H1 (cell line): ENCODE data around the gene DGCR6L. TPM values are rescaled to one million over a fixed set of nuclear protein-coding genes. Genes with fewer than 3 reads are reported as not detected.

ENCODE experiments used
- CTCF ChIA-PET: fragments of 300-600 bp; sonication (Branson Sonifier 250); formaldehyde crosslinking; loops from one replicate; lab custom pipeline; 2021; ENCODE audit not compliant: partially characterized antibody; lab: Charles Lee
- POLR2A ChIA-PET: fragments of 300-600 bp; sonication (Branson Sonifier 250); formaldehyde crosslinking; loops from one replicate; lab custom pipeline; 2021; ENCODE audit warnings: inconsistent platforms; ENCODE audit not compliant: partially characterized antibody; lab: Charles Lee
- DNase-seq, 2 experiments: peaks; one replicate each; pipeline versions ENCODE4 v3.0.0 to v3.0.0-alpha.2; 2010 to 2022; ENCODE audit warnings: low spot score in 2 of 2, low read depth in 1 of 2, mixed read lengths in 1 of 2
- FAIRE-seq: peaks from 2 replicates; lab custom pipeline; 2011; peaks lifted over from hg19 to GRCh38; lab: Jason Lieb, UNC
- H2AFZ ChIP-seq: 2 replicates; pipeline ENCODE4 v1.8.1; 2012; ENCODE audit warnings: low read length, inconsistent platforms
- H2AK5ac ChIP-seq: 2 replicates; pipeline ENCODE4 v1.6.1; 2013; ENCODE audit warnings: low read depth, low read length
- H2BK120ac ChIP-seq: replicated peaks from 2 replicates; pipeline ENCODE3; 2013; ENCODE audit warnings: low read depth, low read length, inconsistent platforms
- H2BK12ac ChIP-seq: 2 replicates; pipeline ENCODE4 v1.6.1; 2013; ENCODE audit warnings: low read depth, low read length
- H2BK15ac ChIP-seq: 2 replicates; pipeline ENCODE4 v1.6.1; 2013; ENCODE audit warnings: low read length
- H2BK20ac ChIP-seq: 2 replicates; pipeline ENCODE4 v1.6.1; 2013; ENCODE audit warnings: low read length
- H2BK5ac ChIP-seq: 2 replicates; pipeline ENCODE4 v1.6.1; 2013; ENCODE audit warnings: low read depth, low read length
- H3K14ac ChIP-seq: 2 replicates; pipeline ENCODE4 v1.6.1; 2013; ENCODE audit warnings: inconsistent platforms; ENCODE audit not compliant: insufficient read length
- H3K18ac ChIP-seq: 2 replicates; pipeline ENCODE4 v1.6.1; 2013; ENCODE audit warnings: low read length; ENCODE audit errors: extremely low read depth
- H3K23ac ChIP-seq: 2 replicates; pipeline ENCODE4 v1.6.1; 2013; ENCODE audit warnings: inconsistent platforms; ENCODE audit not compliant: insufficient read length
- H3K23me2 ChIP-seq: 2 replicates; pipeline ENCODE4 v1.6.1; 2013; ENCODE audit warnings: low read depth, low read length
- H3K27ac ChIP-seq: 2 replicates; pipeline ENCODE4 v1.6.1; 2011; ENCODE audit warnings: low read depth, low read length, inconsistent platforms
- H3K27me3 ChIP-seq, 4 experiments: replicated peaks in 1 of 4; 1 replicate in 1 of 4; 2 replicates in 3 of 4; pipeline versions ENCODE4 v1.6.1 to v1.8.1; 2011 to 2013; ENCODE audit warnings: low read length in 3 of 4, mild to moderate bottlenecking in 3 of 4, inconsistent platforms in 2 of 4, mixed read lengths in 2 of 4, moderate library complexity in 1 of 4; ENCODE audit not compliant: control insufficient read depth in 3 of 4, insufficient read depth in 3 of 4; ENCODE audit errors: extremely low read depth in 1 of 4
- H3K36me3 ChIP-seq, 4 experiments: 2 replicates each; pipeline versions ENCODE4 v1.6.1 to v1.8.1; 2011 to 2013; ENCODE audit warnings: mild to moderate bottlenecking in 4 of 4, low read length in 3 of 4, moderate library complexity in 2 of 4, control low read depth in 1 of 4, inconsistent platforms in 1 of 4; ENCODE audit not compliant: insufficient read depth in 4 of 4, control insufficient read depth in 2 of 4
- H3K4ac ChIP-seq: replicated peaks from 2 replicates; pipeline ENCODE3; 2013; ENCODE audit warnings: low read length, low read depth, mixed read lengths, inconsistent platforms; ENCODE audit not compliant: insufficient read length
- H3K4me1 ChIP-seq, 4 experiments: replicated peaks in 1 of 4; 1 replicate in 1 of 4; 2 replicates in 3 of 4; pipeline versions ENCODE4 v1.6.1 to v1.8.1; 2011 to 2013; ENCODE audit warnings: low read length in 3 of 4, inconsistent platforms in 2 of 4, mixed read lengths in 1 of 4; ENCODE audit not compliant: insufficient read depth in 4 of 4, control insufficient read depth in 3 of 4
- H3K4me2 ChIP-seq, 2 experiments: 2 replicates each; pipeline versions ENCODE4 v1.6.1 to v1.8.1; 2011 to 2013; ENCODE audit warnings: low read depth in 2 of 2, low read length in 2 of 2, control low read depth in 1 of 2, inconsistent platforms in 1 of 2, mild to moderate bottlenecking in 1 of 2; ENCODE audit not compliant: insufficient read depth in 1 of 2
- H3K4me3 ChIP-seq, 4 experiments: fragments of 200-600, 300-600 bp in 1 of 4; sonication (generic), shearing (Covaris generic), sonication (Bioruptor Twin) in 1 of 4; 2 replicates each; pipeline versions ENCODE4 v1.5.1 to v1.8.1; 2011 to 2016; ENCODE audit warnings: low read length in 4 of 4, low read depth in 3 of 4, control low read depth in 2 of 4, inconsistent platforms in 2 of 4, mild to moderate bottlenecking in 2 of 4, mixed read lengths in 1 of 4, moderate library complexity in 1 of 4; ENCODE audit not compliant: insufficient read depth in 2 of 4; ENCODE audit errors: extremely low read depth in 1 of 4
- H3K56ac ChIP-seq: replicated peaks from 2 replicates; pipeline ENCODE3; 2013; ENCODE audit warnings: low read depth, mild to moderate bottlenecking, mixed read lengths, low read length, inconsistent platforms; ENCODE audit not compliant: insufficient read length
- H3K79me1 ChIP-seq: 2 replicates; pipeline ENCODE4 v1.6.1; 2013; ENCODE audit warnings: low read depth, low read length, control low read depth
- H3K79me2 ChIP-seq, 2 experiments: 2 replicates each; pipeline versions ENCODE4 v1.6.1 to v1.8.1; 2012 to 2013; ENCODE audit warnings: low read length in 2 of 2, mild to moderate bottlenecking in 2 of 2, inconsistent platforms in 1 of 2; ENCODE audit not compliant: insufficient read depth in 2 of 2, control insufficient read depth in 1 of 2
- H3K9ac ChIP-seq, 4 experiments: replicated peaks in 1 of 4; 1 replicate in 1 of 4; 2 replicates in 3 of 4; pipeline versions ENCODE4 v1.6.1 to v1.8.1; 2011 to 2013; ENCODE audit warnings: low read depth in 3 of 4, low read length in 3 of 4, control low read depth in 2 of 4, mild to moderate bottlenecking in 2 of 4, moderate library complexity in 2 of 4, inconsistent platforms in 1 of 4; ENCODE audit errors: extremely low read depth in 1 of 4
- H3K9me3 ChIP-seq, 2 experiments: 2 replicates each; pipeline versions ENCODE4 v1.6.1 to v1.8.1; 2012 to 2013; ENCODE audit warnings: mild to moderate bottlenecking in 2 of 2, moderate library complexity in 2 of 2, control low read depth in 1 of 2, inconsistent platforms in 1 of 2, low read depth in 1 of 2, low read length in 1 of 2, mixed read lengths in 1 of 2; ENCODE audit not compliant: insufficient read depth in 2 of 2
- H4K20me1 ChIP-seq, 2 experiments: replicated peaks in 1 of 2; 2 replicates each; pipeline versions ENCODE3 to v1.8.1; 2011 to 2013; ENCODE audit warnings: inconsistent platforms in 2 of 2, low read length in 2 of 2, mild to moderate bottlenecking in 1 of 2; ENCODE audit not compliant: insufficient read depth in 2 of 2, control insufficient read depth in 1 of 2
- H4K5ac ChIP-seq: 2 replicates; pipeline ENCODE4 v1.6.1; 2013; ENCODE audit warnings: low read length, low read depth, mixed read lengths, inconsistent platforms; ENCODE audit not compliant: insufficient read length
- H4K8ac ChIP-seq: 2 replicates; pipeline ENCODE4 v1.8.0; 2013; ENCODE audit warnings: mild to moderate bottlenecking, moderate library complexity, low read length, inconsistent platforms; ENCODE audit not compliant: insufficient read depth; ENCODE audit errors: extremely low read depth
- H4K91ac ChIP-seq: replicated peaks from 2 replicates; pipeline ENCODE3; 2013; ENCODE audit warnings: low read length, mixed read lengths, inconsistent platforms; ENCODE audit not compliant: insufficient read length
- ASH2L ChIP-seq: fragments of 200-600, 300-600 bp; sonication (generic); IDR thresholded peaks from one replicate; pipeline ENCODE4 v1.7.1; 2017; ENCODE audit warnings: low read length
- CHD2 ChIP-seq: IDR thresholded peaks from 2 replicates; pipeline ENCODE4 v1.6.1; 2012; ENCODE audit warnings: low read length, improper control_type of control experiment
- HDAC6 ChIP-seq: IDR thresholded peaks from one replicate; pipeline ENCODE4 v1.7.1; 2012; ENCODE audit warnings: low read depth, mild to moderate bottlenecking, inconsistent platforms, low read length, moderate library complexity
- KDM5A ChIP-seq: fragments of 200-600 bp; IDR thresholded peaks from 2 replicates; pipeline ENCODE4 v1.7.1; 2012; ENCODE audit warnings: mild to moderate bottlenecking, low read length, inconsistent platforms, mixed read lengths
- PHF8 ChIP-seq: fragments of 200-600 bp; sonication (generic); conservative IDR thresholded peaks from 2 replicates; pipeline ENCODE4 v1.7.1; 2012; ENCODE audit warnings: low read depth, mild to moderate bottlenecking, inconsistent platforms, low read length, moderate library complexity
- RNF2 ChIP-seq: fragments of 200-900, 300-1000 bp; sonication (generic); IDR thresholded peaks from 2 replicates; pipeline ENCODE4 v1.7.1; 2016; ENCODE audit warnings: borderline replicate concordance, low read depth, mild to moderate bottlenecking, antibody characterized with exemption, low read length; ENCODE audit not compliant: poor library complexity, severe bottlenecking; ENCODE audit errors: missing control alignments
- SIN3A ChIP-seq, 2 experiments: IDR thresholded peaks in 1 of 2; conservative IDR thresholded peaks in 1 of 2; 2 replicates each; pipeline ENCODE4 v1.6.1; 2011 to 2012; ENCODE audit warnings: low read length in 2 of 2, improper control_type of control experiment in 1 of 2, low read depth in 1 of 2, mild to moderate bottlenecking in 1 of 2
- SIX5 ChIP-seq: IDR thresholded peaks from 2 replicates; pipeline ENCODE4 v1.6.1; 2011; ENCODE audit warnings: mild to moderate bottlenecking, low read depth, low read length
- TAF1 ChIP-seq: IDR thresholded peaks from 2 replicates; pipeline ENCODE4 v1.6.1; 2011; ENCODE audit warnings: mild to moderate bottlenecking, low read depth, low read length
- TCF12 ChIP-seq: IDR thresholded peaks from 2 replicates; pipeline ENCODE4 v1.6.1; 2011; ENCODE audit warnings: low read depth, mild to moderate bottlenecking, low read length
- ZNF274 ChIP-seq: IDR thresholded peaks from 2 replicates; pipeline ENCODE4 v1.7.0; 2012; ENCODE audit warnings: low read length, borderline replicate concordance; ENCODE audit errors: extremely low read depth
- WGBS, 2 experiments: shearing (Covaris generic) in 1 of 2; methylation state at CpG; one replicate each; pipeline versions ENCODE4 v1.1.6 to v1.1.7; 2013 to 2015; ENCODE audit warnings: low lambda C conversion rate in 2 of 2, mixed read lengths in 2 of 2, inconsistent platforms in 1 of 2, low coverage in 1 of 2, missing lambda C conversion rate in 1 of 2; ENCODE audit not compliant: insufficient replicate concordance in 2 of 2, insufficient coverage in 1 of 2, insufficient read length in 1 of 2; ENCODE audit errors: extremely low coverage in 1 of 2, missing lambda C conversion rate in 1 of 2; 5-methylcytosine and 5-hydroxymethylcytosine counted together
- polyA plus RNA-seq, 7 experiments: library from polyadenylated mRNA; depleted of rRNA in 3 of 7; stranded (reverse) in 5 of 7; unstranded in 2 of 7; fragments of >200 nt in 5 of 7; fragments of 200-250 nt in 2 of 7; gene quantifications; 1 replicate in 5 of 7; 2 replicates in 1 of 7; 4 replicates in 1 of 7; pipeline versions ENCODE4 v1.2.1 to v1.2.3, GENCODE V29; 2011 to 2013; ENCODE audit warnings: missing spikeins in 2 of 7, mixed read lengths in 2 of 7
- total RNA-seq: library from RNA; stranded (reverse); fragmentation: NEBNext Ultra II Directional; extraction: Animal tissue kit (Norgen Biotek cat#: 25700); gene quantifications from 2 replicates; pipeline ENCODE4 v1.2.1, GENCODE V29; 2021
- TF ChIP-seq, protein P1 (sequence below): IDR thresholded peaks from 2 replicates; pipeline ENCODE4 v1.6.1; 2012; ENCODE audit warnings: low read length, inconsistent platforms

DGCR6L gene
- total and polyA plus RNA-seq, 2 of the 8 experiments (the other 6 are each of a cell fraction or from before 2014, with no cell fraction given): 43.6 to 72.6 TPM

DNA sequence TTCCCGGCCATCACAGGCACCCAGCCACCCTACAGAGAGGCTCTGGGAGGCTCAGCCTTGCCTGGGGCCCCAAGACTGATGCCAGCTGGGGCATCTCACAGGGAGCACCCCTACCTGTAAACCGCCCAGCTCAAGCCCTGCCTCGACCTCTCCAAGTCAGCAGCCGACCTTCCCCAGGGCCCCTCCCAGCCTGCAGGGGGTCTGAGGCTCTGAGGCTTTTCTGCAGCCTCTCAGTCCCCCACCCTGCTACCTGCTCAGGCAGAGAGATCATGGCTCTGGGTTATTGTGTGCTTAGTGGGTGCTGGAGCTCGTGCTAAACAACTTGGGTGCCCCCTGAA lies 28.6 kb downstream of the DGCR6L start:
- H2BK5ac ChIP-seq: no peak overlapping the region
- H3K36me3 ChIP-seq: no peaks in the 10 kb centered on the region
- H3K9ac ChIP-seq: no peak overlapping the region
- H2AFZ ChIP-seq: no peak overlapping the region
- H3K56ac ChIP-seq: no peak overlapping the region
- H3K4ac ChIP-seq: no peak overlapping the region
- no peak overlapping the region for H4K8ac ChIP-seq
- no peaks in the 10 kb centered on the region for H4K20me1 ChIP-seq
- H4K91ac ChIP-seq: no peak overlapping the region
- ChIA-PET POLR2A (interaction anchor here (1.2 kb wide), 1 partner anchor 10 kb away, joined by 3 read pairs; no protein-coding TSS in a partner anchor), CTCF (interaction anchor here (0.7 to 11.5 kb wide), 7 partner anchors 26 to 165 kb away, joined by 3 to 98 read pairs (median 4); no protein-coding TSS in a partner anchor)
- no peak overlapping the region for H2AK5ac ChIP-seq
- H3K27me3 ChIP-seq: 0 out of 7 replicates have a peak, but pooled peaks cover 0 to 2% (median 0%) of the 10 kb centered on the region in 4 experiments
- no peak overlapping the region for H3K14ac ChIP-seq
- H3K4me2 ChIP-seq: no peak overlapping the region
- FAIRE-seq: no peak
- DNase-seq: no peak
- H3K27ac ChIP-seq: no peak overlapping the region
- H2BK15ac ChIP-seq: no peak overlapping the region
- H3K4me3 ChIP-seq: no peak overlapping the region
- no peaks in the 10 kb centered on the region for H3K23me2 ChIP-seq
- H2BK12ac ChIP-seq: no peak overlapping the region
- no peak overlapping the region for H3K23ac ChIP-seq
- H3K79me1 ChIP-seq: no peaks in the 10 kb centered on the region
- H4K5ac ChIP-seq: no peak overlapping the region
- H2BK20ac ChIP-seq: no peak overlapping the region
- no peaks in the 10 kb centered on the region for H3K79me2 ChIP-seq
- no peak overlapping the region for H3K18ac ChIP-seq
- H3K9me3 ChIP-seq: no peaks in the 10 kb centered on the region
- 78% methylated on average over 4 of the region's 5 CpGs; no CpG with 5 or more reads in 1 of the 2 experiments for WGBS, 2 experiments
- peaks cover 0 to 5% (median under 1%) of the 10 kb centered on the region in 4 experiments; a peak in 2 of 7 replicates for H3K4me1 ChIP-seq
- H2BK120ac ChIP-seq: no peak overlapping the region
- TF ChIP-seq SIX5: no peak
- no peak for TF ChIP-seq ZNF274
- no peak for TF ChIP-seq ASH2L
- TF ChIP-seq PHF8: no peak
- no peak for TF ChIP-seq RNF2
- no peak for TF ChIP-seq TCF12
- TF ChIP-seq SIN3A (conservative IDR thresholded peaks at IDR 0.05 in 1 of 2, IDR thresholded peaks at IDR 0.05 in 1 of 2; ENCODE audit: low read depth in 1 of 2, low read length in 2 of 2): no peak
- no peak for TF ChIP-seq TAF1
- no peak for TF ChIP-seq HDAC6
- TF ChIP-seq, protein P1, sequence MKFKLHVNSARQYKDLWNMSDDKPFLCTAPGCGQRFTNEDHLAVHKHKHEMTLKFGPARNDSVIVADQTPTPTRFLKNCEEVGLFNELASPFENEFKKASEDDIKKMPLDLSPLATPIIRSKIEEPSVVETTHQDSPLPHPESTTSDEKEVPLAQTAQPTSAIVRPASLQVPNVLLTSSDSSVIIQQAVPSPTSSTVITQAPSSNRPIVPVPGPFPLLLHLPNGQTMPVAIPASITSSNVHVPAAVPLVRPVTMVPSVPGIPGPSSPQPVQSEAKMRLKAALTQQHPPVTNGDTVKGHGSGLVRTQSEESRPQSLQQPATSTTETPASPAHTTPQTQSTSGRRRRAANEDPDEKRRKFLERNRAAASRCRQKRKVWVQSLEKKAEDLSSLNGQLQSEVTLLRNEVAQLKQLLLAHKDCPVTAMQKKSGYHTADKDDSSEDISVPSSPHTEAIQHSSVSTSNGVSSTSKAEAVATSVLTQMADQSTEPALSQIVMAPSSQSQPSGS: no peak
- no peak for TF ChIP-seq KDM5A
- TF ChIP-seq CHD2: no peak
